B cell (primary cell): ENCODE data around the gene PRKG2. TPM values are rescaled to one million over a fixed set of nuclear protein-coding genes. Genes with fewer than 3 reads are reported as not detected.

Source experiments
- ATAC-seq: fragments of 200-7000 bp; cut with Tn5 transposase; one replicate; pipeline ENCODE4 v1.10.0; 2021; ENCODE audit warnings: low read depth, mild to moderate bottlenecking, moderate number of reproducible peaks, moderate library complexity
- CTCF ChIA-PET: fragments of 350-600 bp; sonication (Branson Sonifier 250); formaldehyde crosslinking; loops from one replicate; lab custom pipeline; 2021; ENCODE audit warnings: antibody characterized with exemption, inconsistent platforms; lab: Charles Lee
- POLR2A ChIA-PET: fragments of 350-600 bp; sonication (Branson Sonifier 250); formaldehyde crosslinking; loops from one replicate; lab custom pipeline; 2021; ENCODE audit warnings: antibody characterized with exemption; lab: Charles Lee
- DNase-seq: peaks from one replicate; pipeline ENCODE4 v3.0.0; 2013
- H2AFZ ChIP-seq: 2 replicates; pipeline ENCODE4 v1.6.1; 2012; ENCODE audit warnings: mild to moderate bottlenecking, low read depth, low read length; ENCODE audit not compliant: insufficient read depth, poor library complexity, severe bottlenecking
- H3K27ac ChIP-seq, 2 donors: 1 replicate in 1 of 2; 2 replicates in 1 of 2; pipeline ENCODE4 v1.5.1; 2012 to 2013; ENCODE audit warnings: low read length in 2 of 2, mild to moderate bottlenecking in 2 of 2, moderate library complexity in 1 of 2
- H3K27me3 ChIP-seq, 4 experiments: fragments of 200-600 bp in 1 of 4; sonication (generic) in 1 of 4; replicated peaks in 1 of 4; 1 replicate in 2 of 4; 2 replicates in 2 of 4; pipeline versions ENCODE4 v1.6.1 to v1.7.0; 2013 to 2016; ENCODE audit warnings: low read length in 3 of 4, mild to moderate bottlenecking in 2 of 4, mixed read lengths in 1 of 4, moderate library complexity in 1 of 4; ENCODE audit not compliant: insufficient read depth in 4 of 4, control insufficient read depth in 3 of 4; ENCODE audit errors: control extremely low read depth in 1 of 4
- H3K36me3 ChIP-seq, 2 experiments: replicated peaks in 1 of 2; 1 replicate in 1 of 2; 2 replicates in 1 of 2; pipeline versions ENCODE4 v1.6.1 to v1.7.1; 2013; ENCODE audit warnings: low read length in 1 of 2; ENCODE audit not compliant: insufficient read depth in 2 of 2, control insufficient read depth in 1 of 2; ENCODE audit errors: control extremely low read depth in 1 of 2, extremely low read depth in 1 of 2
- H3K4me1 ChIP-seq, 2 donors: fragments of 200-600 bp in 1 of 2; sonication (generic) in 1 of 2; 1 replicate in 1 of 2; 2 replicates in 1 of 2; pipeline versions ENCODE4 v1.5.1 to v1.6.1; 2013 to 2017; ENCODE audit warnings: low read length in 2 of 2; ENCODE audit not compliant: control insufficient read depth in 2 of 2, insufficient read depth in 2 of 2
- H3K4me2 ChIP-seq: replicated peaks from 2 replicates; pipeline ENCODE3; 2012; ENCODE audit warnings: mild to moderate bottlenecking, low read depth, low read length; ENCODE audit not compliant: poor library complexity, severe bottlenecking
- H3K4me3 ChIP-seq, 5 experiments: fragments of 200-600 bp in 1 of 5; sonication (generic) in 1 of 5; 1 replicate in 3 of 5; 2 replicates in 2 of 5; pipeline versions ENCODE4 v1.5.1 to v1.7.0; 2011 to 2016; ENCODE audit warnings: low read length in 4 of 5, mild to moderate bottlenecking in 4 of 5, low read depth in 2 of 5, control low read depth in 1 of 5, moderate library complexity in 1 of 5; ENCODE audit not compliant: insufficient read depth in 1 of 5; ENCODE audit errors: control extremely low read depth in 1 of 5, extremely low read depth in 1 of 5
- H3K79me2 ChIP-seq: fragments of 200-600 bp; sonication (generic); one replicate; pipeline ENCODE4 v1.6.0; 2016; ENCODE audit warnings: low read length; ENCODE audit not compliant: control insufficient read depth, insufficient read depth
- H3K9ac ChIP-seq: fragments of 200-600 bp; sonication (generic); 2 replicates; pipeline ENCODE4 v1.6.1; 2017; ENCODE audit warnings: mild to moderate bottlenecking, low read length, moderate library complexity
- H3K9me3 ChIP-seq, 3 donors: one replicate each; pipeline versions ENCODE4 v1.6.1 to v1.7.1; 2013; ENCODE audit warnings: low read length in 2 of 3; ENCODE audit not compliant: control insufficient read depth in 2 of 3, insufficient read depth in 1 of 3; ENCODE audit errors: control extremely low read depth in 1 of 3
- H4K20me1 ChIP-seq: 2 replicates; pipeline ENCODE4 v1.6.0; 2012; ENCODE audit warnings: mild to moderate bottlenecking, low read length; ENCODE audit not compliant: insufficient read depth, control insufficient read depth, poor library complexity, severe bottlenecking
- H3K27ac Mint-ChIP-seq: one replicate; pipeline ENCODE4 v1.8.0; 2021; ENCODE audit warnings: mixed read lengths
- H3K27me3 Mint-ChIP-seq: one replicate; pipeline ENCODE4 v1.8.0; 2021; ENCODE audit warnings: mixed read lengths
- H3K4me1 Mint-ChIP-seq: one replicate; pipeline ENCODE4 v1.8.0; 2021; ENCODE audit warnings: mixed read lengths
- H3K4me3 Mint-ChIP-seq: one replicate; pipeline ENCODE4 v1.8.0; 2021; ENCODE audit warnings: mixed read lengths
- H3K9me3 Mint-ChIP-seq: one replicate; pipeline ENCODE4 v1.8.0; 2022; ENCODE audit warnings: mixed read lengths; ENCODE audit not compliant: insufficient read depth
- EZH2 ChIP-seq: IDR thresholded peaks from 2 replicates; pipeline ENCODE4 v1.6.1; 2012; ENCODE audit warnings: borderline replicate concordance, low read depth, mild to moderate bottlenecking, moderate library complexity, low read length; ENCODE audit not compliant: insufficient read depth, poor library complexity, severe bottlenecking
- WGBS: methylation state at CpG from one replicate; pipeline ENCODE4 v1.1.5; 2013; ENCODE audit warnings: missing lambda C conversion rate; ENCODE audit not compliant: insufficient coverage; 5-methylcytosine and 5-hydroxymethylcytosine counted together
- intact Hi-C: fragments of 100-400 bp; cut with micrococcal nuclease; formaldehyde crosslinking; loops from one replicate; pipeline ENCODE4 v1.10.0; 2022
- polyA plus RNA-seq: library from polyadenylated mRNA; depleted of rRNA; stranded (reverse); fragments of >200 nt; gene quantifications from 2 replicates; pipeline ENCODE4 v1.2.3, GENCODE V29; 2012
- total RNA-seq, 2 donors: library from RNA; stranded (reverse); fragments of 120-200 nt in 1 of 2; gene quantifications; 1 replicate in 1 of 2; 2 replicates in 1 of 2; pipeline versions ENCODE4 v1.2.3 to v1.2.4, GENCODE V29; 2013 to 2022
- TF ChIP-seq, protein P1 (sequence below): fragments of 200-600 bp; IDR thresholded peaks from one replicate; pipeline ENCODE4 v1.8.0; 2022; ENCODE audit warnings: antibody characterized with exemption, mild to moderate bottlenecking

Gene PRKG2
- total and polyA plus RNA-seq, 2 donors (not counting 1 experiment from before 2014, with no cell fraction given), result 0.61 to 0.86 TPM

DNA sequence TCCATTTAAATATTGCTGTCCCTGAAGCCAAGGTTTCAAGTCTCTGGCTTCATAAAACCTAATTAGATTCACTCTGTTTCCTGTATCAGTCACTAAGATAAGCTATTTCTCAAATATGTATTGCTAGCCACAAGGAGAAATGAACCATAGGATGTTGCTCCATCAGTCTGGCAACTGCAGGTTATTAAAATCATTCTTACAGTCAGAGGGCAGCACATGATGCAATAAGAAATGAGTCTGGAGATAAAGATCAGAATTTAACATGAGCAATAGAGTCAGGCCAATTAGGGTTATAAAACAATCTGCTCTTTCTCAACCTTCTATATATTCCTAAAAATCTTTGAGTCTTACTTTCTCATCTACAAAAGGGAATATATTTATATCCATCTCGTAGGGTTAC, 7.2 kb downstream of the PRKG2 start:
- Histone ChIP-seq H3K27me3 (peaks cover 0 to 7% (median 4%) of the 10 kb centered on the region in 4 experiments), H3K4me2 (no peak overlapping the region), H3K9ac (no peak overlapping the region), H3K36me3 (no peaks in the 10 kb centered on the region), H4K20me1 (no peaks in the 10 kb centered on the region), H3K4me1 (no peaks in the 10 kb centered on the region), H3K4me3 (no peak overlapping the region), H3K9me3 (no peaks in the 10 kb centered on the region), H2AFZ (no peak overlapping the region), H3K27ac (no peak overlapping the region), H3K79me2 (no peaks in the 10 kb centered on the region)
- no peak overlapping the region for H3K4me3 Mint-ChIP-seq
- WGBS, result no CpG with 5 or more reads among the region's 1 CpG
- ATAC-seq (no peak), DNase-seq (no peak)
- intact Hi-C loops, result no loop called here
- CTCF ChIA-PET, result no interaction called here
- TF ChIP-seq, protein P1, sequence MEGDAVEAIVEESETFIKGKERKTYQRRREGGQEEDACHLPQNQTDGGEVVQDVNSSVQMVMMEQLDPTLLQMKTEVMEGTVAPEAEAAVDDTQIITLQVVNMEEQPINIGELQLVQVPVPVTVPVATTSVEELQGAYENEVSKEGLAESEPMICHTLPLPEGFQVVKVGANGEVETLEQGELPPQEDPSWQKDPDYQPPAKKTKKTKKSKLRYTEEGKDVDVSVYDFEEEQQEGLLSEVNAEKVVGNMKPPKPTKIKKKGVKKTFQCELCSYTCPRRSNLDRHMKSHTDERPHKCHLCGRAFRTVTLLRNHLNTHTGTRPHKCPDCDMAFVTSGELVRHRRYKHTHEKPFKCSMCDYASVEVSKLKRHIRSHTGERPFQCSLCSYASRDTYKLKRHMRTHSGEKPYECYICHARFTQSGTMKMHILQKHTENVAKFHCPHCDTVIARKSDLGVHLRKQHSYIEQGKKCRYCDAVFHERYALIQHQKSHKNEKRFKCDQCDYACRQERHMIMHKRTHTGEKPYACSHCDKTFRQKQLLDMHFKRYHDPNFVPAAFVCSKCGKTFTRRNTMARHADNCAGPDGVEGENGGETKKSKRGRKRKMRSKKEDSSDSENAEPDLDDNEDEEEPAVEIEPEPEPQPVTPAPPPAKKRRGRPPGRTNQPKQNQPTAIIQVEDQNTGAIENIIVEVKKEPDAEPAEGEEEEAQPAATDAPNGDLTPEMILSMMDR, result no peak
- no peak for TF ChIP-seq EZH2
- peaks cover 23% of the 10 kb centered on the region for H3K27me3 Mint-ChIP-seq
- POLR2A ChIA-PET, result no interaction called here
- H3K9me3 Mint-ChIP-seq, result no peaks in the 10 kb centered on the region
- no peak overlapping the region for H3K27ac Mint-ChIP-seq
- no peaks in the 10 kb centered on the region for H3K4me1 Mint-ChIP-seq

GRCh38 chr4:81205302-81205701, 9.7 kb downstream of the PRKG2 start:
- H3K36me3 ChIP-seq, result no peaks in the 10 kb centered on the region
- H3K27me3 Mint-ChIP-seq, result peaks cover 17% of the 10 kb centered on the region
- intact Hi-C loops, result no loop called here
- DNase-seq (no peak), ATAC-seq (no peak)
- no peak overlapping the region for H3K4me3 ChIP-seq
- no peak overlapping the region for H3K4me3 Mint-ChIP-seq
- no peak overlapping the region for H3K27ac ChIP-seq
- no peaks in the 10 kb centered on the region for H3K4me1 Mint-ChIP-seq
- H3K79me2 ChIP-seq, result no peaks in the 10 kb centered on the region
- ChIA-PET POLR2A (no interaction called here), CTCF (no interaction called here)
- no peak overlapping the region for H3K27ac Mint-ChIP-seq
- H3K4me2 ChIP-seq, result no peak overlapping the region
- no peak for TF ChIP-seq EZH2
- TF ChIP-seq, protein P1, result no peak
- H3K9me3 ChIP-seq, result no peaks in the 10 kb centered on the region
- H3K4me1 ChIP-seq, result no peaks in the 10 kb centered on the region
- WGBS, result no CpG with 5 or more reads among the region's 2 CpGs
- H3K27me3 ChIP-seq, result peaks cover 0 to 6% (median 1%) of the 10 kb centered on the region in 4 experiments
- no peaks in the 10 kb centered on the region for H4K20me1 ChIP-seq
- no peaks in the 10 kb centered on the region for H3K9me3 Mint-ChIP-seq
- H2AFZ ChIP-seq, result no peak overlapping the region
- H3K9ac ChIP-seq, result no peak overlapping the region
